G401 (cell line): Measurements from ENCODE around the gene OLFML2A. TPM values are rescaled to one million over a fixed set of nuclear protein-coding genes. Genes with fewer than 3 reads are reported as not detected.

Experiments used
- DNase-seq: peaks from one replicate; pipeline ENCODE4 v3.0.0-alpha.2; 2015; ENCODE audit warnings: low spot score
- in situ Hi-C: cut with HindIII; loops from 2 replicates; pipeline ENCODE4 v1.10.0; 2016; ENCODE audit warnings: low sequenced_read_pairs, mixed read lengths
- total RNA-seq: library from RNA; depleted of rRNA; stranded (reverse); fragments of >200 nt; shearing (Covaris generic); gene quantifications from 2 replicates; pipeline ENCODE4 v1.2.3, GENCODE V29; 2014; rRNA removed

OLFML2A gene
- total RNA-seq, 1 experiment from 2014 or later = 12.0 TPM

DNA sequence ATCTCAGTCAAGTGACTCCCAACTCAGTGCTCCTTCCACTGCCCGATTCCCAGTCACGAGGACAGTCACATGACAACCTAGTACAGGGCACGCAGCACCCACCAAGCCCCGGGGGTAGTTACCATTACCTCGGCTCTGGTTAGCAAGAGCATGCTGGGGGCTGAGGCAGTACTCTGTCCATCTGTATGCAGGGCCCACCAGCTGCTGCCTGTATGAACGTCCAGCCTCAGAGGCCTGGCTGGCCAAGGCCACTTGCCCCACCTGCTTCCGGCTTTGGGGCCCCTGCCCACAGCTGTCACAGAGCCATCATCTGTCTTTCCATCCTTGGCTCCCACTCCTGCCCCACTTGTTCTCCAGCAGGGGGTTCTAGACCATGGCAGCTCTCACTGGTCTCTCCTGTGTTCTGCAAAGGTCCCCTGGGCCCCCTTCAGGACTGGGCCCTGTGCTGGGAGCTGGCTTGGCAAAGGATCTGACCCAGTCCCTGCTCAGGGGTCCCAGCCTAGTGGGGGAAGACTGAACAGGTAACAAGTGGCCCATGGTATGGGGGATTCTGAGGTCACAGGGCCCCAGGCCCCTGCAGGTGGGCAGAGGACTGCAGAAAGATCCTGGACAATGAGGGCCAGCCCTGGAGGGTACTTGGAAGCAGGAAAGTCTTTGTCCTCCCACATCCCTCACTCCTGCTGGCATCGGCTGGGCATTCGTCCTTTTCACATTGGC lies 81.6 kb downstream of the OLFML2A start:
- no peak for DNase-seq
- in situ Hi-C loops = no loop called here

- in situ Hi-C loops = no loop called here
- DNase-seq = no peak
These were observed 83.1 kb downstream of the OLFML2A start for GRCh38 chr9:124859803-124860581.

DNA sequence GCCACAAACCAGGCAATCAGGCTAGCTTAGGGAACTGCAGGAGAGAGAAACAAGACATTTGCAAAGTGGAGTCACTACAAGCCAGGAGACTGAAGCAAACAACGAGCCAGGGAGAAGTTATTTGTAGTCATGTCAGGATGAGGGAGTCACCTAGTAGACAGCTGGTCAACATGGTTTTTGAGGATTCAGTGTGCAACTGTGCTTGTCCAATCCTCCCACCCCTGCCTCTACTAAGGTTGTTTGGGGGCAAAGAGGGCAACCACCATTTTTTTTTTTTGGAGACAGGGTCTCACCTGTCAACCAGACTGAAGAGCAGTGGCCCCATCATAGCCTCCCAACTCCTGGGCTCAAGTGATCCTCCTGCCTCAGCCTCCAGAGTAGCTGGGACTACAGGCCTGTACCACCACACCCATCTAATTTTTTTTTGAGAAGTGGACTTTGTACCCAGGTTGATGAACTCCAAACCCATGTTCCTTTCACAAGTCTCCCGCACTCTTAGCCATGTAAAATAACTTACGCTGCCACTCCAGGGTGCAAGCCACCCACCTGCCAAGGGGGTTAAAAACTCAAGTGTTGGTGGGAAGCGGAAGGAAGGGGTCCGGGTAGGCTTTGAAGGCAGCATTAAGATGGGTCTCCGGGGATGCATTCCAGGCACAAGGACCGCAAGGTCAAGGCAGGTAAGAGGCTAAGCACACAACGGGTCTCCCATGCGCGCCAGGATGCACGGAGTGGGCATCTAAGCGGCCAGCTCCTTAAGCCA lies 83.8 kb downstream of the OLFML2A start:
- in situ Hi-C loops = no loop called here
- DNase-seq = no peak

- in situ Hi-C loops = no loop called here
These were observed 84.7 kb downstream of the OLFML2A start, which contains the start of the genes ARPC5L and RPL35 for GRCh38 chr9:124861342-124862229. TSS of gene ARPC5L (plus strand) at chr9:124862130. CDS start at chr9:124869291, 7,161 bp downstream. TSS of gene RPL35 (minus strand) at chr9:124861957. CDS start at chr9:124861912, 45 bp downstream.

DNA sequence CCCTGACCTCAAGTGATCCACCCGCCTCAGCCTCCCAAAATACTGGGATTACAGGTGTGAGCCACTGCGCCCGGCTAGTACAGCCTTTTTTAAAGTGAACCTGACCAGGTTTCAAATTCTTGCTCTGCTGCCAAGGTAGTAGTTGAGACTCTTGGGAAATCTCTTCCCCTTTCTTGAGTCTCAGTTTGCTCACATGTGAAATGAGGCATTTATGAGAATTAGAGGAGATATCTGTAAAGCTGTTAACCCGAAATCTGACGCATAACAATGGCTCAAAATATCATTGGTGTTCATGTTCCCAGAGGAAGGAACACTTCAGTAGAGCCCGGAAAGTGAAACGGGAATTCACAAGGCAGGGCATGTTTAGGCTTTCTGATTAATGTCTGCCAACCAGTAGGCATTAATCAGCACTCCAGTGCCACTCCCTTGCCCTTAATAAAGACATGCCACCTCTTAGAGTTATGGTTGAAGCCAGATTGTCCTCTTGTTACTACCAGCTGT lies 86.5 kb downstream of the OLFML2A start:
- no peak for DNase-seq
- in situ Hi-C loops = no loop called here

More at GRCh38 chr9:124861342-124862229, 84.7 kb downstream of the OLFML2A start, which contains the start of the genes ARPC5L and RPL35:
- peak; percentile 96 for DNase-seq

Other genes starting within 250 kb of the OLFML2A start
- 25.4 and 32.1 TPM in 2 replicates for gene NR6A1, start 5.8 kb upstream of the OLFML2A start, total RNA-seq
- 0.62 TPM in 1 of 2 replicates, not detected in the other for gene WDR38, start 76.3 kb downstream of the OLFML2A start, total RNA-seq
- gene RPL35, start 84.8 kb downstream of the OLFML2A start, total RNA-seq = 2,015 and 3,321 TPM in 2 replicates
- gene ARPC5L, start 85.0 kb downstream of the OLFML2A start, total RNA-seq = 29.4 and 46.0 TPM in 2 replicates
- 10.8 TPM in 2 replicates for gene GOLGA1, start 163.9 kb downstream of the OLFML2A start, total RNA-seq